ENCODE results near the gene ESPNL.

Gene ESPNL

DNA sequence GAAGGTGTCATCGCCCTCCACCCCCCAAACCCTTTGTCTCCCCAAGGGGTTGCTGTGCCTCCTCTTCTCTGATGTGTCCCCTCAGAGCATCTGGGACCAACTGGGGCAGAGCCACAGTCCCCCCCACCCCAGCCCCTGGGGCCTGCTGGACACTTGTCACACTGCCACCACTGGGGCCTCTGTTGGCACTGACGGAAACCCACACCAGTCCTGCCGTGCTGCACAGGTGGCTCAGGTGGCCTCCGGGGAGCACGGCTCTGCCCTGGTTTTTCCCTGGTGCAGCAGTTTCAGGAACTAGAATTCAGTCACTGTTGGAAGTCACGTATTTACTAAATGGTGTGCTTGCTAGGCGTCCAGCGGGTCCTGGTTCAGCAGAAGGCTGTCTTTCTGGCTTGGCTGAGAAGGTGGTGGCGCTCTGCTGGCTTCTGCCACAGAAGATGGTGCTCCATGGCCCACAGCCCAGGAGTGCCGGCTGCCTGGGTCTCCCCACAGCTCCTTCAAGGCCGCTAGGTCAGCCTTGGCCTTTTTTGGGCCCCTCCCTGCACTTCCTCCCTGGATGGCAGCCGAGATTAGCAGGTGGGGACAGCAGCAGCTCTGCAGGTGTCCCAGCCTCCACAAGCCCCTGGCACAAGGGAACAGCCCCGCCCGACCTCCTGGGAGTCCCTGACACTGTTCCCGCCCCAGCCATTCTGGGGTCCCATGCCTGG lies 19.8 kb downstream of the ESPNL start:
- TF ChIP-seq, protein P1, sequence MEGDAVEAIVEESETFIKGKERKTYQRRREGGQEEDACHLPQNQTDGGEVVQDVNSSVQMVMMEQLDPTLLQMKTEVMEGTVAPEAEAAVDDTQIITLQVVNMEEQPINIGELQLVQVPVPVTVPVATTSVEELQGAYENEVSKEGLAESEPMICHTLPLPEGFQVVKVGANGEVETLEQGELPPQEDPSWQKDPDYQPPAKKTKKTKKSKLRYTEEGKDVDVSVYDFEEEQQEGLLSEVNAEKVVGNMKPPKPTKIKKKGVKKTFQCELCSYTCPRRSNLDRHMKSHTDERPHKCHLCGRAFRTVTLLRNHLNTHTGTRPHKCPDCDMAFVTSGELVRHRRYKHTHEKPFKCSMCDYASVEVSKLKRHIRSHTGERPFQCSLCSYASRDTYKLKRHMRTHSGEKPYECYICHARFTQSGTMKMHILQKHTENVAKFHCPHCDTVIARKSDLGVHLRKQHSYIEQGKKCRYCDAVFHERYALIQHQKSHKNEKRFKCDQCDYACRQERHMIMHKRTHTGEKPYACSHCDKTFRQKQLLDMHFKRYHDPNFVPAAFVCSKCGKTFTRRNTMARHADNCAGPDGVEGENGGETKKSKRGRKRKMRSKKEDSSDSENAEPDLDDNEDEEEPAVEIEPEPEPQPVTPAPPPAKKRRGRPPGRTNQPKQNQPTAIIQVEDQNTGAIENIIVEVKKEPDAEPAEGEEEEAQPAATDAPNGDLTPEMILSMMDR (IDR thresholded peaks at IDR 0.05; ENCODE audit: control extremely low read depth, extremely low read depth, low read depth, missing control alignments): no peak
- CTCF ChIA-PET: no interaction called here
- DNase-seq (ENCODE audit: extremely low spot score): no peak
- POLR2A ChIA-PET: no interaction called here

DNA sequence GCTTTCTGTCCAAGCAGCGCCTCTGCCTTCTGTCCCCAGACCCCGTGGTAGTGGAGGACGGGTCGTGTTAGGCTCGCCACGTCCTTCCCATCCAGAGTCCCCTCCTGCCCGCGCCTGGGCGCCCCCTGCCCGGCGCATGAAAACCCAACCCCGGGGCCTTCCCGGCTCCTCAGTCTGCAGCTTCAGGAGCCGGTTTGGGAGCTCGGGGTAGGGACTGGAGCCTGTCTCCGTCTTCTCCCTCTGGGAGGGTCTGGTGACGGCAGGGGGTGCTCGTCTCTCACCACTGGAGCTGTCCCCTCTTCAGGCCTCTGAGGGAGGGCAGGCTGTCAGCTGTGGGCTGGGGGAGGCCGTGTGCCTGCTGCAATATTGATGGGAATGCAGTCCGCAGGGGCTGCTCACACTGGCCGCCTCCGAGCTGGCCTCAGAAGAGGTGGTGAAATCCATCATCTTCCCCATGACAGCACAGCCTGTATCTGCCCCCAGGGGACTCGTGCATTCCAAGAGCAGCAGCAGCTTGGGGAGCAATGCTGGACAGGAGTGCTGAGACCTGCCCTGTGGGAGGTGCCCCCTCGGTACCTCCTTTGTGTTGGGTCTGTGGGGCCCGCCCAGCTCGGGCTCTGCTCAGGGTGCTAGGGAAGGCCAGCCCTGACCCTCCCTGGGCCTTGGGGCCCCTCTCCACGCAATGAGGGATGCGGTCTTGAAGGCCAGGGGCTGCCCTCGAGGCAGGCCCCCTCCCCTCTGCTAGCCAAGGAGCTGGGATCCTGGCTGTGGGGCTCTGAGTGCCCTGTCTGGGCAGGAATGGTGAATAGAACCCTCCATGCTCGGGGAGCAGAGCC lies 20.5 kb downstream of the ESPNL start:
- DNase-seq (ENCODE audit: extremely low spot score): no peak
- ChIA-PET POLR2A (no interaction called here), CTCF (interaction anchor here (1.3 to 1.5 kb wide), 2 partner anchors 17 to 23 kb away, joined by 3 to 4 read pairs; no protein-coding TSS in a partner anchor)
- TF ChIP-seq, protein P1 (IDR thresholded peaks at IDR 0.05; ENCODE audit: control extremely low read depth, extremely low read depth, low read depth, missing control alignments): no peak

DNA sequence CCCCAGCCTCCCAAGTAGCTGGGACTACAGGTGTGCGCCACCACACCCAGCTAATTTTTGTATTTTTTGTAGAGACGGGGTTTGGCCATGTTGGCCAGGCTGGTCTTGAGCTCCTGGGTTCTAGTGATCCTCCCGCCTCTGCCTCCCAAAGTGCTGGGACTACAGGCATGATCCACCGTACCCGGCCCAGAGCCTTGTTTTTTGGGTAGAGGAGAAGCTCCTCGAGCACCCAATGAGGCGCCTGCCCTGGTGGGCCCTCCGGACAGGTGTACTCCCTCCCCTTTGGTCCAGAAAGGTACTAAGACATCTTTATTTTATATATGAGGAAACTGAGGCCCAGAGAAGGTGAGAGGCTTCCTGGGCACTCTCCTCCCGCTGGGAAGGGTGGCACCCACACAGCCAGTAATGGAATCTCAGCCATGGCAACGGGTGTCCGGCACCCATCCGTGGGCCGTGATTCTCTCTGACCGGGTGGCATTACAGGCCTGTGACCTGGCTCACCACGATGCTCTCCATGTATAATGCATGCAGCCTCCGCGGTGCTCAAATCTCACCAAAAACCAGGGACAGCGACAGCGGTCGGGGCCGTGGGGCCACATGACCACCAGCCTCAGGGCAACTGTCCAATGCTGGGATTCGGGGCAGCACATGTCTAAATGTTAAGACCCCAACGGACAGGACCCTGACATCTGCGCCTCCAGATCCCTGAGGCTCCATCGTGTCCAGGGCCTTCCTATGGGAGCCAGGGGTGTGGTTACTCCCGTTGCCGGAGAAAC lies 21.6 kb downstream of the ESPNL start:
- TF ChIP-seq, protein P1 (IDR thresholded peaks at IDR 0.05; ENCODE audit: control extremely low read depth, extremely low read depth, low read depth, missing control alignments): no peak
- ChIA-PET POLR2A (no interaction called here), CTCF (interaction anchor here (1.3 to 1.5 kb wide), 2 partner anchors 16 to 21 kb away, joined by 3 to 4 read pairs; no protein-coding TSS in a partner anchor)

DNA sequence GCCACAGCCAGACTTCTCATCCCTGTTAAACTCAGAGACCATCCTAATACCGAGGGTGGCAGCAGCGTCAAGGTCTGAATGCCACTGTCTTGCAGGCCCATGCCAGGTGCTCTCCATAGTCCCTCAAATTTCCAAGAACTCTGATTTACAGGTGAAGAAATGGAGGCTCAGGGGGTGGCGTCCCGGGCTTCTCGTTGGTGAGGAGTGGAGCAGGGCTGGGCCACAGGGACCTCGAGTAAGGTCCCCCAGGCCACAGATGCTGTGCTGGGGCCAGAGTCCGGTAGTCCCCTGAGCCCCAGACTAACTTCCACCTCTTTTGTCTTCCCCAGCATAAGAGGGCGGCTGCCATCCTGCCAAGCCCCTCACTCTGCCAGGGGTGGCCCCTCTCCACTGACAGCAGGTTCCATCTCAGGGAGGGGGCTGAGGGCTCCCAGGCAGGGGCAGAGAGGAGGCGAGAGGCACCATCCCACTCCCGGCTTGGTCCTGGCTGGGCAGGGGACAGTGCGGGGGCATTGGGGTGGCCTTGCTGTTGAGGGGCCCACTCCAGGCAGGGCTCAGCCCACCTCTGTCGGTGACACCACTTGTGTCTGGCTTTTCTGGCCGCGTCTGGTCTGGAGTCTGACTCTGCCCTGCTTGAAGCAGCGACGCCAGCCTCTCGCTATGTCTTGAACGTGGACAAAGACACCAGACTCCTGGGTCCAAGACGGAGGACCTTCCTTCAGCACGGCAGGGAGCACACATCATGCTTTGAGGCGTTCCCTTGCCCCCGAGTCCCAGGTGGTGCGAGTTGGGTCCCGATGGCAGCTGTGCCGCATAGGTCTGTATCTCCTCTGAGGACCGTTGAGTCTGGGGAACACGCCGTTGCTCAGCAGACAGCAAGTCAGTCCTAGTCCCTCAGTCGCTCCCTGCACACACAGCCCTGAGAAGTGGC lies 22.4 kb downstream of the ESPNL start:
- no peak for DNase-seq (ENCODE audit: extremely low spot score)
- CTCF ChIA-PET: no interaction called here
- TF ChIP-seq, protein P1 (IDR thresholded peaks at IDR 0.05; ENCODE audit: control extremely low read depth, extremely low read depth, low read depth, missing control alignments): no peak
- POLR2A ChIA-PET: no interaction called here

More for the DNA sequence above, 21.6 kb downstream of the ESPNL start:
- DNase-seq (ENCODE audit: extremely low spot score): no peak

DNA sequence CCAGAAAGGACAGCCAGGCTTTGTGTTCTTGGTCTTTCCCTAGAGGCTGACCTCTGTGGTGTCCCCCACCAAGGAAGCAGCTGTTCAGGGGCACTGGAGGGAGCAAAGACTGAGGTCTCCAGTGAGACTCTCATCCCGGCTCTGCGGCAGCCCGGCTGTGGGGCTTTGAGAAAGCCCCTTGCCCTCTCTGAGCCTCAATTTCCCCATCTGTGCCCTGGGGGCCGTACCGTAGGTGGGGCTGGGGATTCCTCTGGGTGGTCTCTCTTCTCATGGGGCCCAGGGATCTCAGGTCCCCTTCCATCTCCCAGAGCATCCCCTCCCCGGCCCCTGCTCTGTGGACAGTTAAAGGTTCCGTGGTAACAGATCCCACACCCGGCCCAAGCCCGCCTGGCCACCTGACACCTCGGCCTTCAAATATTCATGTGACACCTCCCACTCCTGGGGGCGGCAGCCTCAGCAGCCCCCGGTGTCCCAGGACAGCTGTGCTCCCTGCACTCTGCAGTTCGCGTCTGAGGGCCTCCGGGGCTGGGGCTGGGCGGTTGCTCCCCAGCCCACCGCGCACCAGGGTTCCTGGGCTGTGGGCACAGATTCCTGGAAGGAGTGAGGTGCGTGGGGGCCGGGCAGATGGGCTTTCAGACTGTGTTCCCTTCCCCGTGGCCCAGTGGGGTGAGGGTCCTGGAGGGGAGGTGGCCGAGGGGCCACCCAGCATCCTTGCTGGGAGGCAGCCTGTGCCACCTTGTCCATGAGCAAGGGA lies 23.3 kb downstream of the ESPNL start:
- ChIA-PET CTCF (no interaction called here), POLR2A (no interaction called here)
- no peak for DNase-seq (ENCODE audit: extremely low spot score)
- TF ChIP-seq, protein P1 (IDR thresholded peaks at IDR 0.05; ENCODE audit: control extremely low read depth, extremely low read depth, low read depth, missing control alignments): no peak
